ENCODE data around the gene S100Z. TPM values are rescaled to one million over a fixed set of nuclear protein-coding genes. Genes with fewer than 3 reads are reported as not detected.

The S100Z gene
- total and polyA plus RNA-seq, 10 of the 15 experiments (the other 5 are each of a cell fraction or from before 2014, with no cell fraction given): 0.12 to 0.51 (median 0.30) TPM; not detected in 2

DNA sequence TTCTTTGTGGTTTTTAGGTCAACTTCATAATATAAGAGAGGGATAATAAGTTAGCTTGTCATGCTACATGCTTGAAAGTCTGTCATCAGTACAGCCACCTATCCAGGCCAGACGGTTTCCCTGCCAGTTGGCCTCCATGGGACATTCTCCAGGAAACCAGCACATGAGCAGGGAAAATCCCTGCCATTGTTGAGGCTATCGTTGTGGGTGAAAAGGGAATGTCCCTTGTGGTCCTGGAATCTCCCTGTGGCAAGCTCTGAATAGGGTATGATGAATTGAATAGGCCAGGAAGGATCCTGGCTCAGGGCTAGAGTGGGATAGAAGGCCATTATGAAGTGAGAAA lies 18.7 kb upstream of the S100Z start:
- Histone ChIP-seq H3K9ac (ENCODE audit: control insufficient read depth, insufficient read depth, low read length) (no peak overlapping the region), H3K27me3 (replicated peaks in 1 of 2; ENCODE audit: control insufficient read depth in 2 of 2, insufficient read depth in 2 of 2, low read length in 1 of 2) (no peaks in the 10 kb centered on the region), H4K20me1 (ENCODE audit: control insufficient read depth, insufficient read depth) (no peaks in the 10 kb centered on the region), H3K27ac (ENCODE audit: control insufficient read depth, insufficient read depth) (no peak overlapping the region), H3K9me3 (replicated peaks; ENCODE audit: control insufficient read depth, insufficient read depth, low read length) (no peaks in the 10 kb centered on the region), H3K79me2 (ENCODE audit: control insufficient read depth, insufficient read depth, low read length) (no peaks in the 10 kb centered on the region), H3K36me3 (ENCODE audit: control insufficient read depth in 2 of 2, insufficient read depth in 2 of 2, low read length in 1 of 2) (no peaks in the 10 kb centered on the region), H3K4me3 (no peak overlapping the region), H3K4me1 (ENCODE audit: control insufficient read depth, insufficient read depth, low read length) (no peaks in the 10 kb centered on the region), H3K4me2 (ENCODE audit: control insufficient read depth, insufficient read depth) (no peak overlapping the region), H2AFZ (ENCODE audit: control insufficient read depth, low read depth, low read length) (no peak overlapping the region)
- BruUV-seq (replicated peaks): no TSS peak
- POLR2A ChIA-PET: interaction anchor here (0.6 kb wide), 1 partner anchor 1277 kb away, joined by 4 read pairs; no protein-coding TSS in a partner anchor
- RAD21 ChIA-PET (ENCODE audit: unreplicated experiment): no interaction called here
- in situ Hi-C loops (cut with MboI) (no loop called here), intact Hi-C loops (cut with micrococcal nuclease; ENCODE audit: unreplicated experiment) (no loop called here)
- FAIRE-seq (peak; percentile 81), DNase-seq (ENCODE audit: low read depth, low spot score) (peak; percentile 27), ATAC-seq (peak; percentile 84)
- 0% methylated on average over 2 of the region's 2 CpGs for WGBS (ENCODE audit: insufficient coverage, insufficient replicate concordance, low lambda C conversion rate, missing lambda C conversion rate)
- CTCF ChIA-PET: no interaction called here
- SMC1A ChIA-PET (ENCODE audit: uncharacterized antibody, unreplicated experiment): no interaction called here
- TF ChIP-seq NR2C1 (IDR thresholded peaks at IDR 0.05): no peak
- TF ChIP-seq RELA (IDR thresholded peaks at IDR 0.05; ENCODE audit: borderline replicate concordance, partially characterized antibody): peak; percentile 72
- TF ChIP-seq, protein P1, sequence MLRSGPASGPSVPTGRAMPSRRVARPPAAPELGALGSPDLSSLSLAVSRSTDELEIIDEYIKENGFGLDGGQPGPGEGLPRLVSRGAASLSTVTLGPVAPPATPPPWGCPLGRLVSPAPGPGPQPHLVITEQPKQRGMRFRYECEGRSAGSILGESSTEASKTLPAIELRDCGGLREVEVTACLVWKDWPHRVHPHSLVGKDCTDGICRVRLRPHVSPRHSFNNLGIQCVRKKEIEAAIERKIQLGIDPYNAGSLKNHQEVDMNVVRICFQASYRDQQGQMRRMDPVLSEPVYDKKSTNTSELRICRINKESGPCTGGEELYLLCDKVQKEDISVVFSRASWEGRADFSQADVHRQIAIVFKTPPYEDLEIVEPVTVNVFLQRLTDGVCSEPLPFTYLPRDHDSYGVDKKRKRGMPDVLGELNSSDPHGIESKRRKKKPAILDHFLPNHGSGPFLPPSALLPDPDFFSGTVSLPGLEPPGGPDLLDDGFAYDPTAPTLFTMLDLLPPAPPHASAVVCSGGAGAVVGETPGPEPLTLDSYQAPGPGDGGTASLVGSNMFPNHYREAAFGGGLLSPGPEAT (IDR thresholded peaks at IDR 0.05; ENCODE audit: low read depth): peak; percentile 68
- no peak for TF ChIP-seq SMAD5 (IDR thresholded peaks at IDR 0.05; ENCODE audit: low read depth)
- TF ChIP-seq BCL11A (IDR thresholded peaks at IDR 0.05; ENCODE audit: low read depth, low read length): peak; percentile 71; the same call in 1 of the 2 replicates
- TF ChIP-seq ATF2 (IDR thresholded peaks at IDR 0.05; ENCODE audit: low read length): peak; percentile 34; the same call in 1 of the 2 replicates
- TF ChIP-seq LARP7 (IDR thresholded peaks at IDR 0.05): no peak
- no peak for TF ChIP-seq E4F1 (IDR thresholded peaks at IDR 0.05; ENCODE audit: borderline replicate concordance, partially characterized antibody)
- TF ChIP-seq SIN3A (IDR thresholded peaks at IDR 0.05; ENCODE audit: low read depth, low read length): no peak
- peak; percentile 62 to 75; a peak in 2 of 4 replicates for TF ChIP-seq BHLHE40 (IDR thresholded peaks at IDR 0.05; ENCODE audit: borderline replicate concordance in 1 of 2, low read depth in 2 of 2, low read length in 1 of 2)
- no peak for TF ChIP-seq GATAD2B (conservative IDR thresholded peaks at IDR 0.05; ENCODE audit: low read depth)
- TF ChIP-seq EP300 (IDR thresholded peaks at IDR 0.05; ENCODE audit: borderline replicate concordance in 1 of 2, control insufficient read depth in 1 of 2, low read depth in 2 of 2, low read length in 2 of 2): peak in 1 of 2 experiments; percentile 67; a peak in 1 of 4 replicates
- peak; percentile 42 for TF ChIP-seq SKIL (IDR thresholded peaks at IDR 0.05; ENCODE audit: low read depth, poor library complexity, severe bottlenecking)
- peak; percentile 49; the same call in 1 of the 2 replicates for TF ChIP-seq CREM (IDR thresholded peaks at IDR 0.05; ENCODE audit: low read depth)
- no peak for TF ChIP-seq CHD4 (IDR thresholded peaks at IDR 0.05)
- TF ChIP-seq NR2F1 (conservative IDR thresholded peaks at IDR 0.05): 0 out of 2 replicates have a peak, but pooled peaks have one; percentile 20
- TF ChIP-seq FOXM1 (IDR thresholded peaks at IDR 0.05; ENCODE audit: low read depth, low read length): peak; percentile 62; the same call in 1 of the 2 replicates
- TF ChIP-seq IKZF2 (IDR thresholded peaks at IDR 0.05): peak; percentile 87
